ENCODE data around the gene RAD23A.
"Not testable (repeated sequence)": the region's sequence is repeated elsewhere in the genome, so short reads cannot be mapped to it uniquely, and the experiment has no call there.

The RAD23A gene

DNA sequence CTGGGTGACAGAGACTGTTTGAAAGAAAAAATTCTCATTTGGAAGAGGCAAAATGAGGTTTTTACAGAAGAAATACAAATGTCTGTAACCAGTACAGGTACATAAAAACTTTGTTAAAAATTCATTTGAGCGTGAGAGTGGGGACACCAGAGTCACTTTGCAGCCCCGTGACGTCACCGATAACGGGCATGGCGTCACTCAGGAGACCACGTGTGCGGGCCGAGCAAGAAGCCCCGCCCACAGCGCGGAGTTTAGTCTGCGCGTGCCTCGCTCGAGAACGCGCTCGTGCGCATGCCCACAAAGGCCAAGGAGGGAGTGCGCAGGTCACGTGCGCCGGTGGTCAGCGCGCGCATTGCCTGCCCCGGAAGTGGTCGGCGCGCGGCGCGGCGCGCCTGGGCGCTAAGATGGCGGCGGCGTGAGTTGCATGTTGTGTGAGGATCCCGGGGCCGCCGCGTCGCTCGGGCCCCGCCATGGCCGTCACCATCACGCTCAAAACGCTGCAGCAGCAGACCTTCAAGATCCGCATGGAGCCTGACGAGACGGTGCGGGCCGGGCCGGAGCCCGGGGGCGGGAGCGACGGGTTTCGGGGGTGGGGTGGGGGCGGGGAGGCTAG, at the start of gene RAD23A:
Gene RAD23A, plus strand, starts transcription at position 384 of the 613 bp plus-strand sequence. Its CDS starts 87 bp downstream, at position 471.
- DNase-seq = peak; percentile 96

DNA sequence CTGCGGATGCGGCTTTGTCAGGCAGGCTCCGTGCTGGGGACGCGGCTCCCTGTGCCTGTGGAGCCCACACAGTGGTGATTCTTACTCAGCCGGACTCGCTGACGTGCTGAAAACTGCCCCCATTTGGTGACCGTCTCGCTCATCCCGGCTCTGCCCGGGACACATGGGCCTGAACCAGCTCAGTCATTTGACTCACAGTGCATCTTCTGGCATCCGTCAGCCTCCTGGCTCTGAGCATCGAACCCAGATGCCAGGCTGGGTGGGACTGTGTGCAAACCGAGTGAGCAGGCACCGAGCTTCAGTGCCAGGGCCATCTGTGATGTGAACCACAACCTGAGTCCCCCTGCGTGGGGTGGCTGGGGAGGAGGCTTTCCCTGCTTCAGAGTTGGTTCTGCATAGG, 49.2 kb upstream of the RAD23A start:
- DNase-seq = no peak

DNA sequence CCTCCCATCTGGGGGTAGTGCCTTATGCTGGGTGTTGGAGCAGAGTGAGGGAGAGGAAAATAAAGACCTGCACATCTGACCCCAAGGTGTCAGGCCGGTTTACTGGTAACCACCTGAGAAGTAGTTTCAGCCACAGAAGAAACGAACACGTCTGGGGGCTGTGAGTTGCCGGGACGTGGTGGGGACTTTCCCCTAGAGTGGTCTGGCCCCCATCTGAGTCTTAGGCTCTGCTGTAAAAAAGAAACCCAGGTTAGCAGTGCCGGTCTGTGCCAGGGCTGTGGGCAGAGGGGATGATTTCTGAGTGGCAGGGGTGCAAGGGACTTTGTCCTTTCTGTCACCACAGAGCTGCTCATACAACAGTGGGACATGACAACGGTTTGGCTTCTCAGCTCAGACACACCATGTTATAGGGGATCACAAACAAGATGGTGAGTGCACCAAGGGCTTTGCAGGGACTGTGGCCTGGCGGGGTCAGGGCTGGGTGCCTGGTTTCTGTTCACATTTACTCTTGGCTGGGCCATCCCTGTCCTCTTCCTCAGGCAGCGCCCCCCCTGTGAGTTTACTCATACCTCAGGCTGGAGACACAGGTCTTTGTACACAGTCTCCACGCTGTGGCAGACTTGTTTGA, 45.7 kb upstream of the RAD23A start:
- no peak for DNase-seq

DNA sequence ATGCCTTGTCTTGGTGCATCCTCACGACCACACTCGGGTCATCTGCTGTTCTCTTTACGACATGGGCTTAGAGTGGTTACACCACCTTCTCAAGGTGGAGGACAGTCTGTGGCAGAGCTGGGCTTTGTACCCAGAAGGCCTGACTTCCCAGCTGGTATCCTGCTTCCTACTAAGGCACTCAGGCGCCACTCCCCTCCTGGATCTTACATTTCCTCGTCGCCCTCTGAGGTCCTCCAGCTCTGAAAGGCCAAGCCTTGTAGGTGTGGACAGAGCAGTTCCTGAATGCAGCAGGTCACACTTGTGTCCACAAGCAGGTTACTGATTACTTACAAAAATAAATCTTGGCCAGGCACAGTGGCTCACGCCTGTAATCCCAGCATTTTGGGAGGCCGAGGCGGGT, 38.5 kb upstream of the RAD23A start:
- DNase-seq = no peak

DNA sequence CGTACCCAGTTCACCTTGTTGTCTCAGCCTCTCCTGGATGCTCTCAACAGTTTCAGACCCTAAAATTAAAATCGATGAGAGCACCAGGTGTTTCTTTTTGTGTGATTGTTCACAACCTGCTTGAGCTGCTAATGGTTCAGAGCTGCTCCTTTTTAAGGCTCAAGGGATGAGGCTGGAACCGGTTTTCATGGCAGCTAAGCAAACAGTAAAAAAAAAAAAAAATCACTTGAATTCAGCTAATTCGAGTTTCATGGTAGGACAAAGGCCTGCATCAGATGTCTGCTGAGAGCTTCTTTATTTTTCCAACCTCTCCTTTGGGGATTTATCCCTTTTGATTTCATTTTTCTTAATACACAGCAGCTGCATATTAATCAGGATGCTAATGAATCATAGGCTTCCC, 33.1 kb upstream of the RAD23A start:
- peak; percentile 91 for DNase-seq

DNA sequence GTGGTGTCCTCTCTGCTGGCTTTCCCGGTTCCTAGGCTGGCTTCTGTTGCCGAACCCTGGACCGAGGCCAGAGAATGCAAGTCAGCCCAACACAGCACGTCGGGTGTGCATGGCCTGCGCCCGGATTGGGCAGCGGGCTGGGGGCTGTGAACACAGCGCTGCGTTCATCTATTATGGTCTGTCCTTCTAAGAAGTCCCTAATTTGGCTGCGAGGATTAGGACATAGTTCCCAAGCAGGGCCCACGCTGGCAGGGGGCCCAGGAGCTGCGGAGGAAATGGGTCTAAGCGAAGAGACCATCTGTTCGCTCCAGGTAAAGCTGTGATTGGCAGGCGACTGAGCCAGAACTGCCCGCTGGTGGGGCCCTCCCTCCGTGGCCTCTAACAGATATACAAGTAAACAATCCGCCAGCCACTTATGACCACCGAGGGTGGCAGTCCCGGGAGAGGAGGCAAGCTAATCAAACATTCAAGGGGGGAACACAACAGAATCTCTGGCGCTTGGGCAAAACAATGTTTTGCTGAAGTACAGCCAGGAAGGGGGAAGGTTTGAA, 32.6 kb upstream of the RAD23A start:
- DNase-seq = peak; percentile 96

DNA sequence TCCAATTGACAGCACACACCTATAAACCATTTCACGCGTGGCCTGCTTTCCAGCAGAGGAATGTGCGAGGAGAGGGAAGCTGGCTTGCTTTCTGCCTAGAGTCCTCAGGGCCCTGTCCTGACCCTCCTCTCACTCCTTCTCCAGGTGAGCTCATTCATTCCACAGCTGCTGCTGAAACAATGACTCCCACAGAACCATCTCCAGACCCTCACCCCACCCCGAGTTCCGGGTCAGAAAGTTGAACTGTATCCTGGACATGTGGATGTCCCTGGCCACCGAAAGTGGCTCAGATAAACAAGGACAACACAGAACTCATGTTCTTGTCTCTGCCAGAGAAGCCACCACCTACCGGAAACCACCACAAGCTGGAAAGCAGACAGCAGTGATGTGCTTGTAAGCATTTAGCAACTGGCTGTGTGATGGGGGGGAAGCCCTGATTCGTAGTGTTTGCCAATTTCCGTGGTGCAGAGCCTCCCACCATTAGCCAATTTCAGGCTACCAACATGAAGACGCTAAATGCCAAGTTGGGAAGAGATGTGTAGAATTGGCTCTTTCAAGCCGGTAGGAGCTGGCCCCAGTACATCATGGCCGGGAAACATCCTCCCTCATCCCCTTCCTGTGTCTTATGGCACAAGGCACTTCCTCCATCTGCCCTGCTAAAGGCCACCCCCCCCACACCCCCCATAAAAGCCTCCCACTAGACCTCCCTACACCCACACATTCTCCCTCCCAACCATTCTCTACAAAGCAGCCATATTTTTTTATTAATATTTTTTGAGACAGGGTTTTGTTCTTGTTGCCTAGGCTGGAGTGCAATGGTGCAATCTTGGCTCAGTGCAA, 31.6 kb upstream of the RAD23A start:
- DNase-seq = no peak

DNA sequence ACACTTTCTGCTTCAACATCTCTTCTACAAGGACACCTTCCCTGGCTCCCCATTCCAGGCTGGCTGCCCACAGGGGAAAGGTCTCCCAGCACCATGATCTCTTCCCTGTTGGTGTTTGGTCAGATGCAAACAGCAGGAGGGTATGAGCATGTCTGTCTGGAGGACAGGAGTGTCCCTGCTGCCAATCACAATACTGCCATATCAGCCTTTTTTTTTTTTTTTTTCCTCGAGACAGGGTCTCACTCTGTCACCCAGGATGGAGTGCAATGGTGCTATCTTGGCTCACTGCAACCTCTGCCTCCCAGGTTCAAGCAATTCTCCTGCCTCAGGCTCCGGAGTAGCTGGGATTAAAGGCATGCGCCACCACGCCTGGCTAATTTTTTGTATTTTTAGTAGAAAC, 29.8 kb upstream of the RAD23A start:
- DNase-seq = not testable (repeated sequence)

DNA sequence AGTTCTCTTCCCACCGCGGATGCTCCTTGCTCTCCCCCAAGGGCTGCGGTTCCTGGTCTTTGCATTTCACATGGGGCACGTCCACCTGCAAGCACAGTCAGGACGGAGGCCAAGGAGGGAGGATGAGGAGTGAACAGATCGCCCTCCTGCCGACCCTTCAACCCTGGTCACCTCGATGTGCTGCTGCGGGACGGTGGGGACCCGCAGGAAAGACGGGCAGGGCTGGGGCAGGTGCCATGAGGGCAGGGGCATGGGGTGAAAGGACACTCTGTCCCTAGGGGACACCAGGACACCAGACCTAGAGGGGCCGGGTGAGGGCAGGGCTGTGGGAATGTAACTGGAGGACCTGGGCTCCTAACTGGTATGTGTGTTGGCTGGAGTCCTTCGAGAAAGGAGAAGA, 27.4 kb upstream of the RAD23A start:
- no peak for DNase-seq

DNA sequence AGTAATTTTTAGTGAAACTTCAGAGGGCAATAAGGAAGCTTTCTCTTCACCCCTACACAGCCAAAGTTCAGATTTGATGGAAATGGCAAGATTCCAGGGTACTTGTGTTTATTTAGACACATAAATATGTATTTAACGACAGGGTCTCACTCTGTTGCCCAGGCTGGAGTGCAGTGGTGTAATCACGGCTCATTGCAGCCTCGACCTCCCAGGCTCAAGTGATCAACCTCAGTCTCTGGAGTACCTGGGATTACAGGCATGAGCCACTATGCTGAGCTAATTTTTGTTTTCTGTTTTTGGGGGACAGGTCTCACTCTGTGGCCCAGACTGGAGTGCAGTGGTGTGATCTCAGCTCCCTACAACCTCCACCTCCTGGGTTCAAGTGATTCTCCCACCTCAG, 24.6 kb upstream of the RAD23A start:
- DNase-seq = no peak

DNA sequence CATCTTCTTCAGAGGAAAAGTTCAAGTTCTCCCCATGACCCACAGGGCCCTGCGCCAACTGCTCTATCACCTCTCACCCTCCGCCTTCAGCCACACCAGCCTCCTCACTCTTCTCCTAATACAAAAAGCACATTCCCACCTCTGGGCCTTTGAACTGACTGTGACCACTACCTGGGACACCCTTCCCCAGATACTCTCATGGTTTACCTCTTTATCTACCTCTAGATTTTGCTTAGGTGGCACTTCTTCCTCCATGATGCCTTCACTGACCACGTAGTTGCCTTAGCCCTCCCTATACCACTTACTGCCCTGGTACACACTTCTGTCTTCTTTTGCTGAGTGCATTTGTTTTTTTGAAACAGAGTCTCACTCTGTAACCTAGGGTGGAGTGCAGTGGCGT, 22.7 kb upstream of the RAD23A start:
- no peak for DNase-seq

DNA sequence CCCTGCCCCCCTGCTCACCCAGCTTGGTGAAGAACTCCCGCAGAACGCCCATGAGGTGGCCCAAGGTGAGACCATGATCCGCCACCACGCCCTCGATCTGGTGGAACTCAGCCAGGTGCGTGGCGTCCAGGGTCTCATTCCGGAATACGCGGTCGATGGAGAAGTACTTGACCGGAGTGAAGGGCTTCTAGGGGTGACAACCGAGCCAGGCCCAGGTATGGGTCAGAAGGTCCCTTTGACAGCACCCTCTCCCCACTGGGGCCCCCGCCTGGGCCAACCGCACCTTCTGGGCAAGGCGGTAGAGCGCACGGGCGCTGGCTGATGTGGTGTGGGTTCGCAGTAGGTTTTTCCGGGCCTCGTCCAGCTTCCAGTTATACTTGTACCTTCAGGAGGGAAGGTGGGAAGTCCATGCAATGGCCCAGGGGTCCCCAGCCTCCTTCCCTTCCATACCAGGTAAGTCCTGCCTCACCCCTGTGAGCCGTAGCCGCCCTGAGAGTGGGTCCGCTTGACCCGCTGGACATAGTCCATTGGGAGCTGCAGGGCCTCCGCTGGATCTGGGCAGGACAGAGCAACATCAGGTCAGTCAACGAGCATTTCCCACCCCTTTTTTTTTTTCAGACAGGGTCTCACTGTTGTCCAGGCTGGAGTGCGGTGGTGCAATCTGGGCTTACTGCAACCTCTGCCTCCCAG, 20.9 kb upstream of the RAD23A start:
- no peak for DNase-seq

DNA sequence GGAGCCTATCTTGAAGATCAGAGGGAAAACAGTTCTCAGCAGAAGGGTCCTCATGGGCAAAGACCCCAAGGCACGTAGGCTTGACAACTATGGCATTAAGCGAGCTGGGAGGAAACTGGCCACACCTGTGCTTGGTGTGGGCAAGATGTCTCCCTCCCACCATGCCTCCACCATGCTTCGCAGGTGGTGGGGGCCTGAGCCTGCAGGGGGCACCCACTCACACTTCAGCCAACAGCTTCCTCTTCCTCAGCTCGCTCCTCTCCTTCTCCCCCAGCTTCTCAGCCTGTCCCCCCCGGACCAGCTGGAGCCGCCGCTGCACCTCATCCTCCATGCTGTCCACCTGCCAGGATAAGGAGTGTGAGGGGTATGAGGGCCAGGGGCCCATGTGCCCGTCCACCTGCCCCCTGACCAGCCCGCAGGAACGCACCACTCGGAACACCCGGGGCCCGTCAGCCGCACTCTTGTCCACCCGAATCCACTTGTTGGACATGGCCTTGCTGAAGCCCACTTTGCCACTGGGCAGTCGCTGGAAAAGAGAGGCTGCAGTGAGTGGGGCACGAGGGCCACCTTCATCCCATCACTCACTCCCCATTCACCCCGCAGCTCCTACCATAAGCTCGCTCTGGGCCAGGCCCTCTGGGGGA, 15.5 kb upstream of the RAD23A start:
- DNase-seq = no peak

DNA sequence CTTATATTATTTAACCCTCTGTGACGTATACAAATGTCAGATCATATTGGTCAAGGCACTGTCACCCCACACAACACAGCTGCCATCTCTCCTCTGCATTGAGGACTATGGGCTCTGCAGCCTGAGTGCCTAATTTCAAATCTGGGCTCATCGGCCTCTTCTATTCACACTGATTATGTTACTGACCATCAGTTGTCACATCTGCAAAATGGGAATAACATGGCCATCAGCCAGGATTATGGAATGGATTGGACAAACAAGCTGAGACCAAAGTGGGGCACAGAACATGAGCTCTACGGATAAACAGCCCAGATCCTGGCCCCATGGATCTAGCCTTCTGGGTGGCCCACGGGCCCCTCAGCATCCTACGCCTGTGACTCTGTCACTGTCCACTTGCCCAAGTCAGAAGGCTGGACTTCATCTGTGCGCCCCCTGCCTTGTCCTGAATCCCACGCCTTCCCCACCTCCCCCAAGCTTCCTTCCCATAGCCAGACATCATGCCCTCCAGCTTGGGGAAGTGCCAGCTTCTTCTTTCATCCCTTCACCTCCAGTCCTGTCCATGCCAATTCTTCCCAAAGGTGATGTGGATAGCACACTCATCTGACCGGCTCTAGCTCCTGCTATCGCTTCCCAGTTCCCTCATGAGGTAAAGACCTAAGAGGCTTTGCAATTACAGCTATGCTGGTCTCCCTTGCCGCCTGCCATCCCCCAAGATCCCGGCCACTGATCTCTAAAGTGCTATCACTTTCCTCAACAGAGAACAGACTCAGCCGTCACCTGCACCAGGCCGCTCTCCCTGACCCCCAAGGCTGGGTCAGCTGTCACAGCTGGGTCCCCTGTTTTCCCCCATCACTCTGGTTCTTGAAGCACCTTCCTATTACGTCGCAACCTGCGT, 13.0 kb upstream of the RAD23A start:
- DNase-seq = no peak

DNA sequence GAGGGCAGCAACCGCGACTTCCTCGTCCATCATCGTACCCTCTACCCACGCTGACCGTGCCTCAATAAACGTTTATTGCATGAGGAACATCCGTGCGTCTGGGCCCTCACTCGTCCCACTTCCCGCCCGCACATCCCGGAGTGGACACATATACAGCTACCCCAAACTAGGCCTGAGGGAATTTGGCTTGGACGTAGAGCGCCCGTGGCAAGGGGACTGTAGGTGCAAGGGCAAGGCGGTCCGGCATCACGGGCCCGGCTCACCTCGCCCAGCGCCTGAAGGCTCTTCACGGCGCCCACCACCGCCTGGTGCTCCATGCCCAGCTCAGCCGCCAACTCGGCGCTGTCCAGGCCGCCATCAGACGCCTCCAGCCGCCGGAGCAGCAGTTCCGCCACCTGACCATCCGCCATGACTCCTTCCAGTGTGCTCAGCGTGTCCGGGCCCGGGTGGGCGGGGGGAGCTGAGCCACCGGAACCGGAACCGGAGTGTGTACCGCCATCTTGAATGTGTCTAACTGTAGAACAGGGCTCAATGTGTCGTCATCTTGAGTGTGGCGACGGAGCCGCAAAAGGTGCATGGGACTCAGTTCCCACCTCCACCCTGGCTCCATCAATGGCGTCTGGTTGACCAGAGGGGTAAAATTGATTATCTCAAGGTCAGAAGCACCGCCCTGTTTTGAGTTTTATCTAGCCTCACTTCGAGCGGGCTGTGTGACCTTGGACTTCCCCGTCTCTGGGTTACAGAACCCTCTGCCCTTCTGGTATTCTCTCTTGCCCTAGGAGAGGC, 12.2 kb upstream of the RAD23A start, which contains the start of gene FARSA:
Gene FARSA, minus strand, starts transcription at position 425 of the 786 bp plus-strand sequence. Its CDS starts 15 bp downstream, at position 410.
- peak; percentile 89 for DNase-seq

DNA sequence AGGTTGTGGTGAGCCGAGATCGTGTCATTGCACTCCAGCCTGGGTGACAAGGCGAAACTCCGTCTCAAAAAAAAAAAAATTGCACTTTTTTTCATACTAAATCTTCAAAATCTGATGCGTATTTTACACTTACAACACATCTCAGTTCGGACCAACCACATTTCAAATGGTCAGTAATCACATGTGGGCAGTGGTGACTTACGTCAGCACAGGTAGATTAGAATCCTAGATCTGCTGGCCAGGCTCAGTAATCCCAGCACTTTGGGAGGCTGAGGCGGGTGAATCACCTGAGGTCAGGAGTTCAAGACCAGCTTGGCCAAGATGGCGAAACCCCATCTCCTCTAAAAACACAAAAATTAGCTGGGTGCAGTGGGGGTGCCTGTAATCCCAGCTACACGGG, 10.6 kb upstream of the RAD23A start:
- DNase-seq = no peak

DNA sequence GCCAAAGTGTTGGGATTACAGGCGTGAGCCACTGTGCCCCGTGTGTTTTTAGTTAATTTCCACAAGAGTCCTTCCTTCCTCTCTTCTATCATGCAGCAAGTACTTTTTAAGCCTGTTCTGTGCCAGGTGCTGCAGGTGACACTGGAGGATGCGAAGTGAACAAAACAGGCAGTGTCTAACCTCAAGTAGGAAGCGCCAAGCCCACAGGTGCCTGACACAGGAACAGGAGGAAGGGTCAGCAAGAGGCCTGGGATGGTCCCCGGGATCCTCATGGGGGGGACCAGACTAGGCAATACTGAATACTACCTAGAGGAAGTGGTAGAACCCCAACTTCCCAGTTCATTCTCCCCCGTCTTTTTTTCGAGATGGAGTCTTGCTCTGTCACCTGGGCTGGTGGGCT, 9.1 kb upstream of the RAD23A start:
- DNase-seq = no peak

DNA sequence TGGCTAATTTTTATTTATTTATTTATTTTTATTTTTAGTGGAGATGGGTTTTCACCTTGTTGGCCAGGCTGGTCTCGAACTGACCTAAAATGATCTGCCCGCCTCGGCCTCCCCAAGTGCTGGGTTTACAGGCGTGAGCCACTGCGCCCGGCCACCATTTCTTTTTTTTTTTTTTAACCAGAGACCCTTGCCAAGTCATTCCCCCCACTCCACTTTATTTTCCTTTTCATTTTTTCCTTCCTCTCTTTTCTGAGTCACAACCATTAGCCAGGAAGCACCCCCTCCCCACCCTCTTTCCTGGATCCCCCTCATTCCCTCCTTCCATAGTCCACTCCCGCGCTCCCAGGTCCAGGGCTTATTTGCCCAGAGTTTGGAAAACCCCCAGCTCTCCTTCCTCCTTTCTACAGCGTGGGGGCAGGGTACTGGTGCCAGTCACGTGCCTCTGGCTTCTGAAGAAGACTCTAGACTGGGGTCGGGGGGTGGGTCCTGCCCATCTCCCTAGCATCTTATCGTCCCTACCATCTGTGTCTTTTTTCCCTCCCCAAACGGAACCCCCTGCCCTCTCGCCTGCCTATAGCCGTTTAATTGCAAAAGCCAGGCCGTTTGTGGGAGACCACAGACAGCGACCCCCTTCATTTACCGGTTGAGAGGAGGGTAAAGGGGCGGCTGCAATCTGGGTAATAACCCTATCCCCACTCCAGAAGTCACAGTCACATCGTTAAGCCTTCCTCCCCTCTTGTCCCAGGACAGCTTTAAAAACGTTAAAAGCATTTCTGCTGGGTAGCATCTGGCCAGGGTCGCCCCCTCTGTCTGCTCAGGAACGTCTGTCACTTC, 8.4 kb upstream of the RAD23A start:
- DNase-seq = no peak

DNA sequence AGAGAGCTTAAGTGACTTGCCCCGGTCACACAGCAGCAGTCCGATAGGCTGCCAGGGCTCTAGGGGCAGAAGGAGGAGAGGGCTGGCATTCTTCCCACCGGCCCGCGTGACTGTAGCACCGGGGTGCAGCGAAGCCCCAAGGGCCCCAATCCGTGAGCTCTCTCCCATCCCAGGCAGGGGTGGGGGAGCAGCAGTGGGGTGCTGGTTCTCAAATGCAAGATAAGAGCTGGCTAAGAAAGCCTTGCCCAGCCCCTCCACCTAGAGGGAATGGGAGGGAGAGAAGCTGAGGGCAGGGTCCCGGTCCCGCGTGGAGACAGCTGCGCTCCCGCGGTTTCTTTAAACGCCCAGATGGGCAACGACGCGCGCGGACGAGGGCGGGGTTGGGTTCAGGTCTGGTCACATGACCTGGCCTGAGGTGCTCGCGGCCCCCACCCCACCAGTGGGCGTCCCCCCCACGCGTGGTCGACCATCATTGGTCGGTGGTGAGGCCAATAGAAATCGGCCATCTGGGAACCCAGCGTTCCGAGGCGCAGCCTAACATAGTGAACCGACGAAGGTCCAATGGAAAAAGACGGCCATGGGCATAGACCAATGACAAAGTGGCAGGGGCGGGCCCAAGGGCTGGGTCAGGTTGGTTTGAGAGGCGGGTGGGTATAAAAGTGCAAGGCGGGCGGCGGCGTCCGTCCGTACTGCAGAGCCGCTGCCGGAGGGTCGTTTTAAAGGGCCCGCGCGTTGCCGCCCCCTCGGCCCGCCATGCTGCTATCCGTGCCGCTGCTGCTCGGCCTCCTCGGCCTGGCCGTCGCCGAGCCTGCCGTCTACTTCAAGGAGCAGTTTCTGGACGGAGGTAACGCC, 7.5 kb upstream of the RAD23A start, which contains the start of gene CALR:
Gene CALR, plus strand, starts transcription at position 683 of the 852 bp plus-strand sequence. Its CDS starts 71 bp downstream, at position 754.
- DNase-seq = peak; percentile 98
